Stimulated activated CD8-positive, alpha-beta memory T cell treated with anti-CD3 and anti-CD28 coated beads, Interleukin-7, amount 100 ng/mL, for 4 hours (primary cell): Measurements from ENCODE around the gene EVPL.
"Not testable (repeated sequence)": the region's sequence is repeated elsewhere in the genome, so short reads cannot be mapped to it uniquely, and the experiment has no call there.

ENCODE experiments used
- DNase-seq, 2 donors: peaks; one replicate each; pipeline ENCODE4 v3.0.0-alpha.2; 2020; ENCODE audit warnings: low read depth in 2 of 2

EVPL gene

GRCh38 chr17:76048025-76048605 lies 21.0 kb upstream of the EVPL start:
- no peak for DNase-seq

DNA sequence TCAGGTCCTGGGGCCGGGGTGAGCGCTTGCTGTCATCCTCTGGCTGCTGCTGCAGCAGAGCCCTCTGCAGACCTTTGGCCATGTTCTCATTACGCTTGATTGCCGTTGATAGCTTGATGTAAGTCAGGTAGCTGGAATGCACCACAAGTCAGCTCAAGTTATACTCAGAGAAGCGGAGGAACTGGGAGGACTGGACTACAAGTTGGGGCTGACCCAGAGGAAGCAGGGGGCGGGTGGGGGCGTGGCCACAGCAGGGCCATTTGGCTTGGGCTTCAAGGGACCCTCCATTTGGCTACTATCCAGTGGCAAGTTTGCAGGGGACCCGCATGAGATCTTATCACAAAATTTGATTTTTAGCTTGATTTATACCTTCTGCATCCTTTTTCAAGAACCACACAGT lies 19.0 kb upstream of the EVPL start:
- no peak for DNase-seq

GRCh38 chr17:76044475-76045007 lies 17.4 kb upstream of the EVPL start:
- not testable (repeated sequence) for DNase-seq

GRCh38 chr17:76042868-76043267 lies 15.8 kb upstream of the EVPL start:
- DNase-seq, result not testable (repeated sequence)

- DNase-seq, result no peak
These were observed 13.3 kb upstream of the EVPL start for GRCh38 chr17:76040376-76040775.

GRCh38 chr17:76039121-76039520 lies 12.0 kb upstream of the EVPL start:
- no peak for DNase-seq

DNA sequence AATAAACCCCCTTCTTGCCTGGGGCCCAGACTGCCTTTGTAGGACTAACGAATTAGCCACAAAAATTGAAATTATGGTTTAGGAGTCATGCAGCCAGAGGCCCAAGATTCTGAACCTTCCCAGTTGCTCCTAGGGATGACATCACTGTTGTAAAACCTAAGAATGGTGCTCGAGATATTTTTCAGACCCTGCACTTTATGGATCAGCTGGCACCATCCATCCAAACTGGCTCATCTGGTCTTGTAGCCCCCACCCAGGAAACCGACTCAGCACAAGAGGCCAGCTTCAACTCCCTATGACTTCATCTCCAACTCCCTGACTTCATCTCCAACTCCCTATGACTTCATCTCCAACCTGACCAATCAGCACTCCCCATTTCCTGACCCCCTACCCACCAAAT lies 10.9 kb upstream of the EVPL start:
- no peak for DNase-seq

DNA sequence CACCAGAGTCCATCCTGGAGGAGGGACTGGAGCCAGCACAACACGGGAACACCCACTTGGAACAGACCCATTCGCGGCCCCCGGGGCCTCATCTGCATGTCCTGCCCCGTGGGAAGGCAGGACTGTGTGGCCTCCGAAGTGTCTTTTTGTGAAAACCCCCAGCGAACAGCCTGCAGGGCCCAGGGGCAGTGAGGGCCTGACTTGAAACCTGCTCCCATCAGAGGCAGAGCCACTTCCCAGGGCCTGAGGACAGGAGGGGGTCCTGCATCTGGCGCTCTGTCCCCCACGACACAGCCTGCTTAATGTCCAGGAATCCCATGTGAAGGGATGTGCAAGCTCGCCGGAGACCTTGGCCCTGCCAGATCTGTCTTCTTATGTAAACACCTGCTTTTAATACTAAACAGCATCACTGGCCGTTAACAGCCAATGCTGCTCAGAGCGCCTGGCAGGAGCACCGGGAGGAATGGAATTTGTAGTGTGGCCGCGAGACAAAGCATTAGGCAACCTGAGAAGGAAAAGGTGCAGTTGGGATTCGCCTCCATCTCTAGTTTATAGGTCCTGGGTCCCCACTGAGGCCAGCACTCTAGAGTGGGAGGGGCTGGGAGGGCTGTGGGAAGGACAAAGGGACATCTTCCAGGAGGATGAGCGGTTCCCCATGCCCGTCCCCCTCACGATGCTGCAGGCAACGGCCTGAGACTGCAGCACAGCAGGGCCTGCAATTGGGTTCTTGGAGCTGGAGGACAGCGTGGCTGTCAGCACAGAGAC lies 9.6 kb upstream of the EVPL start:
- no peak for DNase-seq

- no peak for DNase-seq
These were observed 7.6 kb upstream of the EVPL start for GRCh38 chr17:76034428-76035350.

- DNase-seq, result no peak
These were observed 6.0 kb upstream of the EVPL start for GRCh38 chr17:76033139-76033538.

DNA sequence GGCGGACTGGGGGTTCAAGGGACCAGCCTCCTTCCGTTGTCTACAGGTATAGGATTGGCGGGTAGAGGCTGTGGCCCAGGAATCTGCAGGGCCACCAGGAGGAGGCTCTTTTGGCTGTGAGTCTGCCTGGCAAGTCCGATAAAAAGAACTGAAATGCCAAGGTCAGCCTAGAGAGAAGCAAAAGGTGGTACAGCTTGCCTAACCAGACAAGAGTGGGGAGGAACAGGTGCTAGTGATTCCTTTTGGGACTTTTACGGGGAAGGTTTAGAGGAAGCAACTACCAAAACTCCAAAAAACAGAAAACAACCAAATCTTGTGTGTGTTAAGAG lies 5.6 kb upstream of the EVPL start:
- no peak for DNase-seq

DNA sequence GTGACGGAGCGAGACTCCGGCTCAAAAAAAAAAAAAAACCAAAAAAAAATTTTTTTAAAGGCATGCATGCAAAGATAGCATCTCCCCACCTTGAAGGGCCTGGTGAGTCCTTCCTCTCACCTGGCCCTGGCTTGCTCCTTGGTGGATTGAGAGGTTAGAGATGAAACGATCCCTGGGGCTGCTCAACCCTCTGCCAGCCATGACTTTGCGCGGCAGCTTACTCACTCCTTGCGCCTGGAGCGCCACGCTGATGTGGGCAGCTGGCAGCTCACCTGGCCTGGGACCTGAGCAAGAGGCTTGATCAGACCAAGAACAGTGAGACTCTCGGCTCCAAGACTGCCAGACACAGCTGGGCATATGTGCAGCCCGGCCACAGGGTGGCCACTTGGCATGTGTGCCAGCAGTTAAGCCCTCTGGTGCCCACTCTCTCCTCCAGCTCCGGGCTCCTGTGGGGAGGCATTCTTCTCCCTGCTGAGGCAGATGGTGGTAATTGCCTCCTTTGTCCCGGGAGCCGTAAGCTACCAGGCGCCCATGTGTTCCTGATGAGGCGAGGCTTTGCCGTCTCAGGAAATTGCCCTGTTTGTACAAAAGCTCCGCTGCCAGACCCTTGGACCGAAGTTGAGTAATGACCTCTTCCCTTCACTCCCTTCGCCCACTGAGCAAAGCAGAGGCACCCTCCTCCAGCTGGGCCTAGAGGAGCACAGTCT lies 5.1 kb upstream of the EVPL start:
- DNase-seq, result no peak

DNA sequence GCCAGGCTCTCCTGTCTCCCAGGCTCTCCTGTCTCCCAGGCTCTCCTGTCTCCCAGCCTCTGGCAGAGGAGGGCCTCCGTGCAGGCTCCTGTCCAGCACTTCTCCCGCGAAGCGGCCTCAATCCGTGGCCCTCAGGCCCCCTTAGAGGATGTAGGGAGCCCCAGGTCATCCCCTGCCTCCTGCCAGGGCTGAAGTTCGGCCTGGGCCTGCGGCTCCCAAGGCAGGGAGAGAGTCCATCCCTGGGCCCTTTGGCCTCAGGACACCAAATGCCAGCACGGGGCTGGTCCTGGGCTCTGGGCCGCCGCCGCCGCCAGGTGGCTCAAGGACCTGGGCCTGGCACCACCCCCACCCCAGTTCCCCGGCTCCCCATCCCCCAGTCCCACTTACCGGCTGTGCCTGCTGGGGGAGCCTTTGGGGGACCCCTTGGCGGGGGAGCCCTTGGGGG lies 370 bp downstream of the EVPL start:
- DNase-seq, result no peak

DNA sequence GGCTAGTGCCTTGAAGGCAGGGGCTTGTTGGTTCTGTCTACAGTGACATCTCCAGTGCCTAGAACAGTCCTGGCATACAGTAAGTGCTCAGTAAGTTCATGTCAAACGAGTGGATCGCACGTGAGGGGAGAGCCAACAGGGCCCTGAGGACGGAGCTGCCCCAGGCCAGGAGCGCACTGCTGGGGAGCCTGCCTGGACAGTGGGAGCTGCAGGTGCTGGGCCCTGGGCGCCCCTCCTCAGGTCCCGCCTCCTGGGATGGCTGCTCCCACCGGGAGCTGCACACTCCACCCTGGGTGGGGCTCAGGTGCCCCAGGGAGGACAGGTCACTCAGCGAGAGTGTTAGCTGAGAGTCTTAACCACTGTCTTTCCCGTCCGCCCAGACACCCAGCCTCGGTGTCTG lies 1.8 kb downstream of the EVPL start:
- DNase-seq, result no peak

GRCh38 chr17:76024353-76024752 lies 2.8 kb downstream of the EVPL start:
- no peak for DNase-seq

- DNase-seq, result no peak
These were observed 3.2 kb downstream of the EVPL start for GRCh38 chr17:76023900-76024237.

DNA sequence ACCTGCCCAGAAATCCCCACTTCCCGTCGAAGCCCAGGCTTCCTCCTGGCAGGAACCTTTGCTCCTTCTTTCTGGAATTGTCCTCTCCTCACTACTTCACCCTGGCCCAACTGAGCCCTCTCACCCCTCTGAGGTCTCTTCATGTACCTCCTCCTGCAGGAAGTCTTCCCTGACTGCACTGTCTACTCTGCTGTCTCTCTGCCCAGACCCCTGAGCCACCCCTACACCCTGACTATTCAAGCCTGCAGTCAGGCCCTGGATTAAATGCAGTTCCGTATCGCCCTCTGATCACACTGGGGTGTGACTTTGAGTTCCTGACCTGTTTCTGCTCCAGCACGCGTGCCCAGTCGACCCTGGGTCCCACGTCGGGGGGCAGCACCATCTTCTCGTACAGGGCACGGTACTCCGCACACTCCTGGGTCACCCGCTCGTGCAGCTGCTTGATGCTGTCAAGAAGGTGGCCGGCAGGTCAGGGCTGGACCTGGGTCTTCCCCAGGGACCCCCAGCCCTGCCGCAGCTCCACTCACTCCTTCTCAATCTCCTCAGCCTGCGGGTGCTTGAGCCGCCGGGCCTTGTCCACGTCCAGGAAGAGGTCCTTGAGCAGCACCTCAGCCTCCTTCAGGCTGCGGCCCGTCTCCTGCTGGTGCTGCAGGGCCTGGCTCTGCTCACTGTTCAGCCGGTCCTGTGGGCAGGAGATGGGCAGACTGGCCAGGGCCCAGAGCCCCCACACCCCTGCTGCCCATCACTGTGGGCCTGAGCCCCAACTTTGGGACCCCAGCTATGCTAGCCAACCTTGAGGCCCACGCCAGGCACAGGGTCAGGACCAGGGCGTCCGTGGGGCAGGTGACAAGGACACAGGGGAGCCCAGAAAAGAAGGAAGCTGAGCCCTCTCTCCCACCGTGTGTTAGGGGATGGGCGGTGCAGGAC lies 3.9 kb downstream of the EVPL start:
- DNase-seq, result no peak

- DNase-seq, result no peak
These were observed 4.8 kb downstream of the EVPL start for GRCh38 chr17:76022285-76022684.

GRCh38 chr17:76019833-76020467 lies 7.2 kb downstream of the EVPL start:
- no peak for DNase-seq

DNA sequence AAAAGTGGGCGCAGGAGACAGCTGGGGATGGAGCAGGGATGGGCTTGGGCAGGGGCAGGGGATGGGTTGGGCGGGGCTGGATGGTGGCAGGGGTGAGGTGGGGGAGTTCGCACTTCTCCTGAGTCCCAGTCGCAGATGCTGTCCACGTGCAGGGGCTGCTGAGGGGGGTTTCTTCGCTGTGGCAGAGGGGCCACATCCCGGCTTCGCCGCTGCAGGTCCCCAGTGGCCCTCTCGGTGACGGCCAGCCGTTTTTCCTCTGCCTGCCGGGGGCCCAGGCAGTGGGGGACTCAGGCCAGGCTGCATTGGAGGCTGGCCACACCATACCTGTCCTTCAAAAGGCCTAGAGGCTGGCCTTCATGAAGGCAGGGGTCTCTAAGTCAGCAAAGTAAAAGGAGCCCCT lies 8.3 kb downstream of the EVPL start:
- DNase-seq, result no peak
